IPS-NIHi11 (cell line): ENCODE results near the gene MED31.
"Not testable (repeated sequence)": the region's sequence is repeated elsewhere in the genome, so short reads cannot be mapped to it uniquely, and the experiment has no call there.

Experiments
- DNase-seq: peaks from one replicate; pipeline ENCODE4 v3.0.0; 2012; ENCODE audit warnings: mixed read lengths, low spot score

MED31 gene

DNA sequence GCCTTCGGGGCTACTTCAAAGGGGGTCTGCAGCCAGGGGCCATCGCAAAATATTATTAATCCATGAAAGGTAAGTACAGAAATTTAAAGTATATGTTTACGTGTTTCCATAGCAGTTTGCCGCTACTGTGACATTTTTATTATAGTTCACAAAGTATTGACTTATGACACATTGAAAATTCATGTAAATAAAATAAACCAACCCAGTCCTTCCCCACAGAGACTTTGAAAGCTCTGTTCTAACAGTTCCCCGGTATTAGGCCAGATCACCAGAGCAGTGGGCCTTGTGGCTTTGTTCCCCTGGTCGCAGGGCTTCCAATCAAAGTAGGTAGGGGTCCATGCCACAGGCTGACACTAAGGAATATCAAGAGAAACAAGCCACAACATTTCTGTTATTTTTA lies 24.8 kb downstream of the MED31 start:
- no peak for DNase-seq

DNA sequence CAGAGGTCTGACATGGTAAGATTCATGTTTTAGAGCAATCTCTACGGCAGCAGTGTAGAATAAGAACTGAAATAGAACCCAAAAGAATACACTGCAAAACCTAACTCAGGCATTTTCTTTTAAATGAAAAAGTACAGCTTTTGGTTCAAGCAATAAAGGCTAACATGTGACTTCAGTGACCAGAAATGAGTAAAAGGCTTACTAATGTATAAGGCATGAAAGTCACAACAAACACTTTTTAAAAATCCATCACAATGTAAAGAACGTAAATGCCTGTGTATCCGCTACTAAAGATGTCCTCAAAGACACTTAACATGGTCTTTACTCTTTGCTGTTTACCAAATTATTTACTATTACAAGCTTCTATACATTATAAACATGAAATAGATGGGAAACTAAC lies 27.5 kb downstream of the MED31 start:
- DNase-seq, result no peak

DNA sequence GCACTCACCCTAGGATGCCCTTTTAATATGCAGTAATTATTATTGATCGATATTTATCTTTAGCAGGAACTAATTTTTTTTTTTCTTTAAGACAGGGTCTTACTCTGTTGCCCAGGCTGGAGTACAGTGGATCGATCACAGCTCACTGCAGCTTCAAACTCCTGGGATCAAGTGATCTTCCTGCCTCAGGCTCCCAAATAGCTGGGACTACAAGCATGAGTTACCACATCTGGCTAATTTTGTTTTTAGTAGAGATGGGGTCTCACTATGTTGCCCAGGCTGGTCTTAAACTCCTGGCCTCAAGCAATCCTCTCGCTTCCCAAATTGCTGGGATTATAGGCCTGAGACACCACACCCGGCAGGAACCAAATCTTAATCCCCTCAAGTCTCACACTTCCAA lies 40.2 kb downstream of the MED31 start:
- no peak for DNase-seq

DNA sequence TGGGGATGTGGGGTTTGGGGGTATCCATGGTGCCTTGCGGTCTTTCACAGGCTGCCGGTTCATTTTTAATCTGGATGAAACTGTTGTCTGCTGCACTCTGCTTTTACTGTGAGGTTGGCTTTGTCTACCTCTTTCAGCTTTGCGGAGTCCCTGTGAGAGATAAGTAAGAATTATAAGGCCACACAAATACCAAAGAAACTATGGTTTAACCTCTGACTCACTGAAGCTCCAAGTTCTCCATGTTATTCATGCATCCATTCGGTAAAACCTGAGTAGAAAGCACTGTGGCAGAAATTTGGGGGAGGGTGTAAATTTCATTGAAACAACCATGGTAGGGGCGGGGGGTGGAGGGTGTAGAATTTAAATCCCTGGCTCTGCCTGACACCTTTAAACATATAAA lies 41.4 kb downstream of the MED31 start:
- DNase-seq, result no peak

DNA sequence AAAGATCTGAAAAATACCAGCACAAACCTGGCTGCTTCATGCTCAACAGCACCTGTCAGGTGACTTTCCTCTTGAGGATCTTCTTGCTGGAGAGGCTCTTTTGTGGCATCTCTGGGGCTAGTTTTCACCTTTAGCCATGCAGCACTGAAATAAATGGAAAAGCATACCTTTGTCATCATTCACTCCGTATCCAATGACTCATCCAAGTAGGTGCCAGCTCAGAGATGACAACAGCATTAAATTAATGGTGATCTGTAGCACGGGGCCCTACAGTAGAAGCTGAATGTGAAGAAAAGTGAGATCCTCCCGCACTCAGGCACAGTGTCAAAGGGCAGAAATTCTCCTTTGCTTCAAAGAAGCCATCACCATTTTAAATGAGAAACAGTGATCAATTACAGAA lies 43.1 kb downstream of the MED31 start:
- DNase-seq, result no peak

DNA sequence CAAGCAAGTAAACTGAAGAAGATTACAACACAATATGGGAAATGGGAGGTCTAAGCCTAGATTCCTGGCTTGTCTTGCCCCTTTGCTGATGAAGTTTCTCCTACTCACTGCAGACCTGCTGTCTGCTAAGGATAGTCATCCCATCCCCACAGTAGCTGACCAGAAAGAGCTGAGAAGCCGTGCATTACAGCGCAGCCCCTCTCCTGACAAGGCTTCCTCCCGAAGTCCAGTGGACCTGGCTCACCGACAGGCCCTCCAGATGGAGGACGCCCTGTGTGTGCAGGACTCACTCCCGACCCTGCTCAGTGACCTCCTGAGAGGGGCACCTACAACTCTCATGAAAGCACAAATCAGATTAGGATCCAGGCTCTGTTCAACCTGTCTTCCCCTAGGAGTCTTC lies 46.3 kb downstream of the MED31 start:
- DNase-seq, result no peak

DNA sequence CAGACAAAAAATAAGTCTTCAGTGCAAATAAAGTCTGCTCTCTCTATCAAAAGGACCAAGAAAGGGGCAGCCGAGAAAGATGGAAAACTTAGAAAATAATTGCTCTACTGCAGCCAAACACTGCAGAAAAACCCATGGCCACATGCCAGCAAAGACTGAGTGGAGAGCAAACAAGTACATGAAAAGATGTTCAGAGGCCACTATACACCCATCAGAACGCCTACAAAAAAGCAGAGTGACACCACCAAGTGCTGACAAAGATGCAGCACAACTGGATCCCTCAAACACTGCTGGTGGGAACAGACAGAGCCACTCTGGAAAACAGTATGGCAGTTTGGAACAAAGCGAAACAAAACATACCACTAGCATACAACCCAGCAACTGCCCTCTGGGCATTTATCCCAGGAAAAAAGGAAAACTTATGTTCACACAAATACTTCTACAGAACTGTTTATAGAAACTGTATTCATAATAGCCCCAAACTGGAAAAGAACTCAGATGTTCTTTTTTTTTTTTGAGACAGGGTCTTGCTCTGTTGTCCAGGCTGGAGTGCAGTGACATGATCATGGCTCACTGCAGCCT lies 47.6 kb downstream of the MED31 start:
- no peak for DNase-seq

GRCh38 chr17:6602141-6602540 lies 49.3 kb downstream of the MED31 start:
- no peak for DNase-seq

DNA sequence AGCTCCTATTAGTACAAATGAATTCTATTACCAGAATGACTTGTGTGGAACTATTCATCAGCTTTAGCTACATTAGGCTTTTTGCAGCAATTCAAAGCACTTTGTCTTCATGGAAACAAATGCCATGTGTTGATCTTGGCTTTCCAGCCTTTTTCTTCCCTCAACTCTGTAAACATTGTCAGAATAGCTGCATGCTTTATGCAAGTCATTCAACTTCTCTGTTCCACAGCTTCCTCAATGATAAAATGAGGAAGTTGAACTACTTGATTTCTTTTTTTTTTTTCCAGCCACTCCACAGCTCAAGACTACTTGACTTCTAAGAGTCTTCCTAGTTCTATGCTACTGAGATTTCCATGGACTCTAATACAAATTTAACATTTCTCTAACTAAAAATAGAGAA lies 52.0 kb downstream of the MED31 start:
- DNase-seq, result no peak

GRCh38 chr17:6597727-6598126 lies 53.7 kb downstream of the MED31 start:
- no peak for DNase-seq

DNA sequence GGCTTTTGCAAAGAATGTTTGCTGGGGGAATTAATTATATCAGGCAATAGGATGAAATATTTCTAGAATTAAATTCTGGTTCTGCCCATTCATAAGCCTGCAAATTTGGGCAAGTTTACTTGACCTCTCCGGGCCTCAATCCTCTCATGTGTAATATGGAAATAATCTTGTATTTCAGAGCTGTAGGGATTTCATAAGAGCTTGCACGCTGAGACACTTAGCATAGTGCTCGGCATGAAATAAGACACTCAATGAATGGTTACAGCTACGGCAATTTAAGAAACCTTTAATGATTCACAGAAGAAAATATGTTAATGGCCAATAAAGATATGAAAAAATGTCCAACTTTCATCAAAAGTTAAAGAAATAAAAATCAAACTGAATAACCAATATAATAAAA lies 54.5 kb downstream of the MED31 start:
- no peak for DNase-seq

GRCh38 chr17:6596511-6596910 lies 54.9 kb downstream of the MED31 start:
- no peak for DNase-seq

- DNase-seq, result no peak
Observed at GRCh38 chr17:6596081-6596480, 55.3 kb downstream of the MED31 start.

GRCh38 chr17:6593371-6593770 lies 58.0 kb downstream of the MED31 start:
- DNase-seq, result not testable (repeated sequence)
